ENCODE measurements around the gene KIR2DL1.
"Not testable (repeated sequence)": the region's sequence is repeated elsewhere in the genome, so short reads cannot be mapped to it uniquely, and the experiment has no call there.

Gene KIR2DL1

GRCh38 chr19:54817670-54818536 lies 48.3 kb downstream of the KIR2DL1 start:
- no peak for DNase-seq (ENCODE audit: low spot score)

- not testable (repeated sequence) for DNase-seq (ENCODE audit: low spot score)
Measured at GRCh38 chr19:54824416-54824815, 54.8 kb downstream of the KIR2DL1 start.

DNA sequence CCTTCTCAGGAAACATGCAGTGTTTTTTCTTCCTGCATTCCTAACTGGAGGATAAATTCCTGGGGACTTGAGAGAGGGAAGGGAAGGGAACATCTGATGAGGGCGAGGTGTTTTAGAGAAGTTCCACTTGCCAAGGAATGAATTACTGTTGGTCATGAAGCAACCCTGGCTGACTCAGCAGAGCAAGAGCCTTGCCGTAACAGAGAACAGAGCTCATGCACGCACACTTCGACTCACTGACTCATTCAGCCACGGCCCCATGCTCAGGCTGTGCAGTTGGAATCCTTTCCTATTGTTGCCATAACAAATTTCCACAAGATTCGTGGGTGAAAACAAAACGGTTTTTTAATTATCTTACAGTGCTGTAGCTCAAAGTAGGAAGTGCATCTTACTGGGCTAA lies 55.7 kb downstream of the KIR2DL1 start:
- not testable (repeated sequence) for DNase-seq (ENCODE audit: low spot score)

GRCh38 chr19:54828064-54828463 lies 58.5 kb downstream of the KIR2DL1 start:
- DNase-seq (ENCODE audit: low spot score): not testable (repeated sequence)

- DNase-seq (ENCODE audit: low spot score): not testable (repeated sequence)
Measured at GRCh38 chr19:54832496-54832895, 62.9 kb downstream of the KIR2DL1 start, which contains the start of gene KIR2DS4. Gene KIR2DS4 (plus strand): TSS chr19:54832676.
